CD14-positive monocyte (primary cell): ENCODE measurements around the gene MTSS2. TPM values are rescaled to one million over a fixed set of nuclear protein-coding genes. Genes with fewer than 3 reads are reported as not detected.
"Not testable (repeated sequence)": the region's sequence is repeated elsewhere in the genome, so short reads cannot be mapped to it uniquely, and the experiment has no call there.

Experiments used
- DNase-seq, 3 donors: peaks; one replicate each; pipeline ENCODE4 v3.0.0-alpha.2; 2011 to 2022
- H2AFZ ChIP-seq: 2 replicates; pipeline ENCODE4 v1.6.0; 2012; ENCODE audit warnings: mild to moderate bottlenecking, low read depth, low read length, inconsistent platforms; ENCODE audit not compliant: insufficient read depth, poor library complexity, severe bottlenecking
- H3K27ac ChIP-seq, 2 donors: 1 replicate in 1 of 2; 2 replicates in 1 of 2; pipeline ENCODE4 v1.5.1; 2012 to 2013; ENCODE audit warnings: low read length in 2 of 2, control low read depth in 1 of 2, inconsistent platforms in 1 of 2, low read depth in 1 of 2, mild to moderate bottlenecking in 1 of 2
- H3K27me3 ChIP-seq, 2 donors: one replicate each; pipeline versions ENCODE4 v1.6.0 to v1.6.1; 2011 to 2013; ENCODE audit warnings: low read length in 2 of 2; ENCODE audit not compliant: control insufficient read depth in 2 of 2, insufficient read depth in 2 of 2
- H3K36me3 ChIP-seq, 2 donors: replicated peaks in 1 of 2; 1 replicate in 1 of 2; 2 replicates in 1 of 2; pipeline versions ENCODE4 v1.5.1 to v1.6.1; 2012 to 2013; ENCODE audit warnings: low read length in 2 of 2, control low read depth in 1 of 2, inconsistent platforms in 1 of 2, mild to moderate bottlenecking in 1 of 2; ENCODE audit not compliant: insufficient read depth in 2 of 2, control insufficient read depth in 1 of 2
- H3K4me1 ChIP-seq, 2 donors: 1 replicate in 1 of 2; 2 replicates in 1 of 2; pipeline versions ENCODE4 v1.5.1 to v1.6.1; 2012 to 2013; ENCODE audit warnings: low read length in 2 of 2, control low read depth in 1 of 2, inconsistent platforms in 1 of 2, mild to moderate bottlenecking in 1 of 2, moderate library complexity in 1 of 2; ENCODE audit not compliant: insufficient read depth in 2 of 2, control insufficient read depth in 1 of 2
- H3K4me2 ChIP-seq: replicated peaks from 2 replicates; pipeline ENCODE3; 2012; ENCODE audit warnings: low read length, moderate library complexity, mild to moderate bottlenecking; ENCODE audit not compliant: poor library complexity, severe bottlenecking; ENCODE audit errors: extremely low read depth
- H3K4me3 ChIP-seq, 3 experiments: fragments of 200-600 bp in 1 of 3; sonication (generic) in 1 of 3; replicated peaks in 1 of 3; 1 replicate in 2 of 3; 2 replicates in 1 of 3; pipeline ENCODE4 v1.5.1; 2011 to 2013; ENCODE audit warnings: low read length in 3 of 3, mild to moderate bottlenecking in 3 of 3, control low read depth in 2 of 3, low read depth in 2 of 3, inconsistent platforms in 1 of 3, moderate library complexity in 1 of 3
- H3K79me2 ChIP-seq: 2 replicates; pipeline ENCODE4 v1.6.0; 2012; ENCODE audit warnings: mild to moderate bottlenecking, control low read depth, inconsistent platforms, low read length, moderate library complexity; ENCODE audit not compliant: insufficient read depth
- H3K9ac ChIP-seq: 2 replicates; pipeline ENCODE4 v1.6.0; 2017; ENCODE audit warnings: low read length, mild to moderate bottlenecking; ENCODE audit not compliant: insufficient read depth, poor library complexity, severe bottlenecking
- H3K9me3 ChIP-seq, 2 donors: replicated peaks in 1 of 2; 1 replicate in 1 of 2; 2 replicates in 1 of 2; pipeline versions ENCODE4 v1.5.1 to v1.6.1; 2012 to 2013; ENCODE audit warnings: low read length in 2 of 2, control low read depth in 1 of 2; ENCODE audit not compliant: control insufficient read depth in 1 of 2, insufficient read depth in 1 of 2
- H4K20me1 ChIP-seq: 2 replicates; pipeline ENCODE4 v1.6.0; 2012; ENCODE audit warnings: mild to moderate bottlenecking, low read length, control low read depth, moderate library complexity; ENCODE audit not compliant: insufficient read depth
- H3K27ac Mint-ChIP-seq, 7 donors: one replicate each; pipeline ENCODE4 v1.8.0; 2020; ENCODE audit warnings: mild to moderate bottlenecking in 7 of 7, mixed read lengths in 7 of 7, moderate library complexity in 6 of 7, inconsistent platforms in 2 of 7
- H3K27me3 Mint-ChIP-seq, 3 donors: one replicate each; pipeline ENCODE4 v1.8.0; 2021 to 2022; ENCODE audit warnings: low read depth in 3 of 3, mild to moderate bottlenecking in 3 of 3, mixed read lengths in 3 of 3, moderate library complexity in 3 of 3, inconsistent platforms in 1 of 3
- H3K36me3 Mint-ChIP-seq, 2 donors: one replicate each; pipeline ENCODE4 v1.8.0; 2020; ENCODE audit warnings: mixed read lengths in 2 of 2, inconsistent platforms in 1 of 2, mild to moderate bottlenecking in 1 of 2
- H3K4me1 Mint-ChIP-seq: one replicate; pipeline ENCODE4 v1.8.0; 2020; ENCODE audit warnings: mild to moderate bottlenecking, mixed read lengths
- H3K4me3 Mint-ChIP-seq, 2 donors: one replicate each; pipeline ENCODE4 v1.8.0; 2020; ENCODE audit warnings: mild to moderate bottlenecking in 2 of 2, mixed read lengths in 2 of 2, moderate library complexity in 1 of 2
- H3K9me3 Mint-ChIP-seq, 7 donors: one replicate each; pipeline ENCODE4 v1.8.0; 2020 to 2022; ENCODE audit warnings: mixed read lengths in 7 of 7, mild to moderate bottlenecking in 6 of 7, moderate library complexity in 6 of 7, inconsistent platforms in 2 of 7
- CTCF ChIP-seq: fragments of 200-600 bp; IDR thresholded peaks from one replicate; pipeline ENCODE4 v1.8.0; 2022; ENCODE audit warnings: antibody characterized with exemption, mild to moderate bottlenecking
- WGBS: methylation state at CpG from one replicate; pipeline ENCODE4 v1.1.5; 2013; ENCODE audit warnings: missing lambda C conversion rate; ENCODE audit not compliant: insufficient coverage; 5-methylcytosine and 5-hydroxymethylcytosine counted together
- intact Hi-C, 2 donors: fragments of 100-400 bp; cut with micrococcal nuclease; formaldehyde crosslinking; loops; one replicate each; pipeline versions ENCODE4 v1.15.0 to v1.15.1; 2023
- polyA plus RNA-seq, 3 donors: library from polyadenylated mRNA; depleted of rRNA in 1 of 3; unstranded in 2 of 3; stranded (reverse) in 1 of 3; fragments of 300-500 nt in 2 of 3; fragments of >200 nt in 1 of 3; fragmentation: Illumina TruSeq in 2 of 3; gene quantifications; 1 replicate in 2 of 3; 2 replicates in 1 of 3; pipeline ENCODE4 v1.2.3, GENCODE V29; 2012 to 2021

MTSS2 gene
- polyA plus RNA-seq, 3 donors = 1.5 TPM; not detected in 2

- H2AFZ ChIP-seq = no peak overlapping the region
- Mint-ChIP-seq H3K9me3 (peaks cover 0 to 3% (median 0%) of the 10 kb centered on the region in 7 donors), H3K27ac (peak overlapping the region in 1 of 7 donors; percentile 12), H3K4me1 (no peaks in the 10 kb centered on the region), H3K36me3 (peaks cover 0 to 2% of the 10 kb centered on the region in 2 donors), H3K4me3 (no peak overlapping the region), H3K27me3 (peaks cover 0 to 1% (median 0%) of the 10 kb centered on the region in 3 donors)
- no peaks in the 10 kb centered on the region for H3K36me3 ChIP-seq
- H3K27me3 ChIP-seq = no peaks in the 10 kb centered on the region
- 96% methylated on average over 16 of the region's 18 CpGs for WGBS
- H3K9ac ChIP-seq = no peak overlapping the region
- no peak overlapping the region for H3K27ac ChIP-seq
- H3K4me2 ChIP-seq = no peak overlapping the region
- H3K4me1 ChIP-seq = no peaks in the 10 kb centered on the region
- no peak for TF ChIP-seq CTCF
- intact Hi-C loops = no loop called here
- no peaks in the 10 kb centered on the region for H4K20me1 ChIP-seq
- H3K4me3 ChIP-seq = no peak overlapping the region
- no peaks in the 10 kb centered on the region for H3K79me2 ChIP-seq
- H3K9me3 ChIP-seq = no peaks in the 10 kb centered on the region
- DNase-seq = no peak
Measured at GRCh38 chr16:70674221-70675014, 11.4 kb downstream of the MTSS2 start.

- H3K4me1 ChIP-seq, H3K4me3 Mint-ChIP-seq, H4K20me1 ChIP-seq, H3K27me3 ChIP-seq, H3K36me3 Mint-ChIP-seq, DNase-seq, intact Hi-C loops, H3K27ac ChIP-seq, H3K9me3 ChIP-seq, H3K9ac ChIP-seq, H3K27ac Mint-ChIP-seq, H3K4me1 Mint-ChIP-seq, H3K27me3 Mint-ChIP-seq, H3K4me3 ChIP-seq, H3K79me2 ChIP-seq, H2AFZ ChIP-seq, H3K4me2 ChIP-seq, H3K36me3 ChIP-seq, H3K9me3 Mint-ChIP-seq: not testable (repeated sequence)
- 100% methylated on average over 3 of the region's 4 CpGs for WGBS
Measured at GRCh38 chr16:70670938-70671337, 14.9 kb downstream of the MTSS2 start.
